IPS-18a (cell line): ENCODE results near the gene RIT2.

ENCODE experiments used
- H3K27ac ChIP-seq: one replicate; pipeline ENCODE4 v1.5.1; 2013; ENCODE audit warnings: low read length
- H3K27me3 ChIP-seq: one replicate; pipeline ENCODE4 v1.6.1; 2013; ENCODE audit warnings: mild to moderate bottlenecking, low read length; ENCODE audit not compliant: control insufficient read depth, insufficient read depth
- H3K36me3 ChIP-seq: one replicate; pipeline ENCODE4 v1.6.1; 2013; ENCODE audit warnings: low read depth, low read length; ENCODE audit not compliant: control insufficient read depth
- H3K4me1 ChIP-seq: one replicate; pipeline ENCODE4 v1.6.1; 2013; ENCODE audit warnings: low read depth, low read length; ENCODE audit not compliant: control insufficient read depth
- H3K4me3 ChIP-seq: one replicate; pipeline ENCODE4 v1.5.1; 2013; ENCODE audit warnings: low read length
- H3K9ac ChIP-seq: one replicate; pipeline ENCODE4 v1.6.1; 2013; ENCODE audit warnings: mild to moderate bottlenecking, low read length, moderate library complexity
- H3K9me3 ChIP-seq: one replicate; pipeline ENCODE4 v1.6.1; 2013; ENCODE audit warnings: low read depth, low read length; ENCODE audit not compliant: control insufficient read depth

The RIT2 gene

GRCh38 chr18:42921226-42921737 is 194.2 kb downstream of the RIT2 start:
- Histone ChIP-seq H3K36me3 (no peaks in the 10 kb centered on the region), H3K9ac (no peak overlapping the region), H3K9me3 (no peaks in the 10 kb centered on the region), H3K4me1 (peaks cover 12% of the 10 kb centered on the region), H3K27ac (no peak overlapping the region), H3K4me3 (no peak overlapping the region), H3K27me3 (no peaks in the 10 kb centered on the region)

- Histone ChIP-seq H3K9ac (no peak overlapping the region), H3K9me3 (no peaks in the 10 kb centered on the region), H3K36me3 (no peaks in the 10 kb centered on the region), H3K4me1 (peaks cover 12% of the 10 kb centered on the region), H3K27me3 (no peaks in the 10 kb centered on the region), H3K27ac (no peak overlapping the region), H3K4me3 (no peak overlapping the region)
Measured at GRCh38 chr18:42920621-42921020, 194.9 kb downstream of the RIT2 start.

- Histone ChIP-seq H3K4me1 (peaks cover 1% of the 10 kb centered on the region), H3K9ac (no peak overlapping the region), H3K9me3 (no peaks in the 10 kb centered on the region), H3K4me3 (no peak overlapping the region), H3K27ac (no peak overlapping the region), H3K27me3 (no peaks in the 10 kb centered on the region), H3K36me3 (no peaks in the 10 kb centered on the region)
Measured at GRCh38 chr18:42915299-42915698, 200.2 kb downstream of the RIT2 start.

- H3K27me3 ChIP-seq = no peaks in the 10 kb centered on the region
- no peak overlapping the region for H3K27ac ChIP-seq
- H3K9me3 ChIP-seq = no peaks in the 10 kb centered on the region
- no peaks in the 10 kb centered on the region for H3K36me3 ChIP-seq
- no peak overlapping the region for H3K9ac ChIP-seq
- H3K4me1 ChIP-seq = no peaks in the 10 kb centered on the region
- H3K4me3 ChIP-seq = no peak overlapping the region
Measured at GRCh38 chr18:42914476-42914875, 201.0 kb downstream of the RIT2 start.

GRCh38 chr18:42909095-42909494 is 206.4 kb downstream of the RIT2 start:
- Histone ChIP-seq H3K4me1 (no peaks in the 10 kb centered on the region), H3K9ac (no peak overlapping the region), H3K4me3 (no peak overlapping the region), H3K36me3 (no peaks in the 10 kb centered on the region), H3K27me3 (no peaks in the 10 kb centered on the region), H3K9me3 (no peaks in the 10 kb centered on the region), H3K27ac (no peak overlapping the region)

GRCh38 chr18:42906761-42907160 is 208.7 kb downstream of the RIT2 start:
- no peak overlapping the region for H3K4me3 ChIP-seq
- H3K27ac ChIP-seq = no peak overlapping the region
- no peaks in the 10 kb centered on the region for H3K9me3 ChIP-seq
- no peaks in the 10 kb centered on the region for H3K4me1 ChIP-seq
- no peaks in the 10 kb centered on the region for H3K27me3 ChIP-seq
- no peak overlapping the region for H3K9ac ChIP-seq
- no peaks in the 10 kb centered on the region for H3K36me3 ChIP-seq

- H3K4me1 ChIP-seq = no peaks in the 10 kb centered on the region
- no peaks in the 10 kb centered on the region for H3K27me3 ChIP-seq
- H3K9ac ChIP-seq = no peak overlapping the region
- no peaks in the 10 kb centered on the region for H3K9me3 ChIP-seq
- H3K36me3 ChIP-seq = no peaks in the 10 kb centered on the region
- H3K4me3 ChIP-seq = no peak overlapping the region
- no peak overlapping the region for H3K27ac ChIP-seq
Measured at GRCh38 chr18:42901161-42901560, 214.3 kb downstream of the RIT2 start.

- Histone ChIP-seq H3K27me3 (no peaks in the 10 kb centered on the region), H3K9me3 (no peaks in the 10 kb centered on the region), H3K4me1 (no peaks in the 10 kb centered on the region), H3K9ac (no peak overlapping the region), H3K36me3 (no peaks in the 10 kb centered on the region), H3K4me3 (no peak overlapping the region), H3K27ac (no peak overlapping the region)
Measured at GRCh38 chr18:42893977-42894376, 221.5 kb downstream of the RIT2 start.

- no peak overlapping the region for H3K9ac ChIP-seq
- peaks cover 7% of the 10 kb centered on the region for H3K4me1 ChIP-seq
Measured at GRCh38 chr18:42892181-42892580, 223.3 kb downstream of the RIT2 start.

GRCh38 chr18:42891705-42892104 is 223.8 kb downstream of the RIT2 start:
- Histone ChIP-seq H3K36me3 (no peaks in the 10 kb centered on the region), H3K27me3 (no peaks in the 10 kb centered on the region), H3K27ac (no peak overlapping the region), H3K9ac (no peak overlapping the region), H3K4me1 (peaks cover 7% of the 10 kb centered on the region), H3K4me3 (no peak overlapping the region), H3K9me3 (no peaks in the 10 kb centered on the region)

More at GRCh38 chr18:42892181-42892580, 223.3 kb downstream of the RIT2 start:
- H3K27me3 ChIP-seq = no peaks in the 10 kb centered on the region
- no peaks in the 10 kb centered on the region for H3K36me3 ChIP-seq
- no peak overlapping the region for H3K27ac ChIP-seq
- no peaks in the 10 kb centered on the region for H3K9me3 ChIP-seq
- H3K4me3 ChIP-seq = no peak overlapping the region

GRCh38 chr18:42883169-42883568 is 232.3 kb downstream of the RIT2 start:
- H3K4me3 ChIP-seq = no peak overlapping the region
- no peaks in the 10 kb centered on the region for H3K27me3 ChIP-seq
- no peaks in the 10 kb centered on the region for H3K9me3 ChIP-seq
- no peaks in the 10 kb centered on the region for H3K36me3 ChIP-seq
- H3K9ac ChIP-seq = no peak overlapping the region
- peaks cover 7% of the 10 kb centered on the region for H3K4me1 ChIP-seq
- H3K27ac ChIP-seq = no peak overlapping the region

- no peaks in the 10 kb centered on the region for H3K9me3 ChIP-seq
- H3K27ac ChIP-seq = no peak overlapping the region
- H3K36me3 ChIP-seq = no peaks in the 10 kb centered on the region
- H3K4me3 ChIP-seq = no peak overlapping the region
- no peak overlapping the region for H3K9ac ChIP-seq
- no peaks in the 10 kb centered on the region for H3K4me1 ChIP-seq
- H3K27me3 ChIP-seq = no peaks in the 10 kb centered on the region
Measured at GRCh38 chr18:42882122-42882521, 233.4 kb downstream of the RIT2 start.
